Colonic mucosa (tissue), 4 donors: Measurements from ENCODE around the gene GRID1. TPM values are rescaled to one million over a fixed set of nuclear protein-coding genes. Genes with fewer than 3 reads are reported as not detected.

ENCODE experiments used
- DNase-seq: peaks from one replicate; pipeline ENCODE4 v3.0.0-alpha.2; 2020
- H3K27ac ChIP-seq: fragments of 200-600 bp; one replicate; pipeline ENCODE4 v1.8.0; 2021
- H3K27me3 ChIP-seq: fragments of 200-600 bp; one replicate; pipeline ENCODE4 v1.8.0; 2021
- H3K36me3 ChIP-seq: fragments of 200-600 bp; one replicate; pipeline ENCODE4 v1.8.0; 2021
- H3K4me1 ChIP-seq: fragments of 200-600 bp; one replicate; pipeline ENCODE4 v1.8.0; 2021; ENCODE audit warnings: mild to moderate bottlenecking
- H3K4me3 ChIP-seq: fragments of 200-600 bp; one replicate; pipeline ENCODE4 v1.8.0; 2021
- H3K9ac ChIP-seq, 2 donors: one replicate each; pipeline ENCODE4 v1.7.0; 2013; ENCODE audit warnings: control low read depth in 2 of 2, low read depth in 2 of 2, low read length in 2 of 2
- H3K9me3 ChIP-seq: fragments of 200-600 bp; one replicate; pipeline ENCODE4 v1.8.0; 2021
- intact Hi-C: fragments of 100-400 bp; cut with DNase I; formaldehyde crosslinking; loops from one replicate; pipeline ENCODE4 v1.14.1; 2022
- total RNA-seq, 2 donors: library from RNA; stranded (reverse); fragmentation: NEBNext Ultra II Directional in 1 of 2; extraction: Animal tissue kit (Norgen Biotek cat#: 25700) in 1 of 2; gene quantifications; one replicate each; pipeline ENCODE4 v1.2.1, GENCODE V29; 2021
- TF ChIP-seq, protein P1 (sequence below): fragments of 200-600 bp; IDR thresholded peaks from one replicate; pipeline ENCODE4 v1.8.0; 2022; ENCODE audit warnings: antibody characterized with exemption, mild to moderate bottlenecking
- donor health status: healthy.
- donor health status: DM: no; HTN: no; CAD: no.
- donor health status: DM: no; HTN: no; CAD: no.

Gene GRID1
- total RNA-seq, 2 donors from 2014 or later, result 0.30 to 0.37 TPM

DNA sequence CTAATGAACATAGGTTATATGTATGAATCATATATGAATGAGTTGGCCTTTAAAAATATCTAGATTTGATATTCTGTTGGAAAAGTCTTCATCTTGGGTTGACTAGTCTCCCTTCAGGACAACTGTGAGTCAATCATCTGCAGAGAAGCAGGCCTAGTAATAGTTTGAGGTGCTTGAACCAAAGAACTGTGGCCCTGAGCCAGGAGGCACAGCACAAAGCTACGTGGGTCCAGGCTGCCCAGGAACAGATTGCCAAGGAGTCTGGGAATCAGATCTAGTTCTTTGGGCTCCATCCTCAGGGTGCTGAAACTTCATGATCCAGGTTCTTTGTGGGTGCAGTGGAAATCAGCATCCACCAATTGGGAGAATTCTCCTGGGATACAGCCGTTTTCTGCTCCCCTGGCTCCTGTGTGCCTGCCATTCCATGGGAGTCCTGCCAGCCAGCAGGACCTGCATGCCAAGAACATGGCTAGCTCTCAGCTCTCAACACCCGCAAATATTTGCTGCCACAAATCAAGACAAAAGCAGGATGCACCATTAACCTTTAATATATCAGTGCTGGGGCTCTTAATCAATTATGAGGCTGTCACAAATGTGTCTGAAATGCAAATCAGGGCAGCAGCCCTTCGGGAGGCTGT is 709.0 kb downstream of the GRID1 start:
- H3K27me3 ChIP-seq, result no peaks in the 10 kb centered on the region
- intact Hi-C loops, result no loop called here
- H3K4me3 ChIP-seq, result no peak overlapping the region
- H3K9me3 ChIP-seq, result no peaks in the 10 kb centered on the region
- no peak for DNase-seq
- no peak overlapping the region for H3K27ac ChIP-seq
- H3K4me1 ChIP-seq, result no peaks in the 10 kb centered on the region
- TF ChIP-seq, protein P1, sequence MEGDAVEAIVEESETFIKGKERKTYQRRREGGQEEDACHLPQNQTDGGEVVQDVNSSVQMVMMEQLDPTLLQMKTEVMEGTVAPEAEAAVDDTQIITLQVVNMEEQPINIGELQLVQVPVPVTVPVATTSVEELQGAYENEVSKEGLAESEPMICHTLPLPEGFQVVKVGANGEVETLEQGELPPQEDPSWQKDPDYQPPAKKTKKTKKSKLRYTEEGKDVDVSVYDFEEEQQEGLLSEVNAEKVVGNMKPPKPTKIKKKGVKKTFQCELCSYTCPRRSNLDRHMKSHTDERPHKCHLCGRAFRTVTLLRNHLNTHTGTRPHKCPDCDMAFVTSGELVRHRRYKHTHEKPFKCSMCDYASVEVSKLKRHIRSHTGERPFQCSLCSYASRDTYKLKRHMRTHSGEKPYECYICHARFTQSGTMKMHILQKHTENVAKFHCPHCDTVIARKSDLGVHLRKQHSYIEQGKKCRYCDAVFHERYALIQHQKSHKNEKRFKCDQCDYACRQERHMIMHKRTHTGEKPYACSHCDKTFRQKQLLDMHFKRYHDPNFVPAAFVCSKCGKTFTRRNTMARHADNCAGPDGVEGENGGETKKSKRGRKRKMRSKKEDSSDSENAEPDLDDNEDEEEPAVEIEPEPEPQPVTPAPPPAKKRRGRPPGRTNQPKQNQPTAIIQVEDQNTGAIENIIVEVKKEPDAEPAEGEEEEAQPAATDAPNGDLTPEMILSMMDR, result no peak
- H3K36me3 ChIP-seq, result no peaks in the 10 kb centered on the region
- H3K9ac ChIP-seq, result no peak overlapping the region

DNA sequence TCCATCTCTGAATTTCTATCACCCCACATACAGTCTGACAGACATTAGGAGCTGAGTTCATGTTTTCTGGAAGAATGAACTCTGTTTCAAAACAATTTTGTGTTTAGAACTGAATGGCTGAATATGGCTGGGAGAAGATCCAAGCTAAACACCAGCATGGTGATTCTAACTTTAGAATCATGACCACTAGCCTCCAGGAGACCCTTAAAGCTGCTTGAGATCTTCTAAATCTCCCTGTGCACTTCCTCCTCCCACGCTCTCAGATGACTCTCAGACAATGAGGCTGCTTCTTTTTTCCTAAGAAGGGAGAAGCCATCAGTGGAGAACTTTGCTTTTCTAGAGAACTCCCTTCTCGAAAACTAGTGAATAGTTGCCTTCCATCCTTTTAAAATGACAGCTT is 711.2 kb downstream of the GRID1 start:
- no peak overlapping the region for H3K9ac ChIP-seq
- H3K27me3 ChIP-seq, result no peaks in the 10 kb centered on the region
- no peak overlapping the region for H3K27ac ChIP-seq
- H3K4me1 ChIP-seq, result no peaks in the 10 kb centered on the region
- H3K4me3 ChIP-seq, result no peak overlapping the region
- H3K36me3 ChIP-seq, result no peaks in the 10 kb centered on the region
- TF ChIP-seq, protein P1, result no peak
- intact Hi-C loops, result no loop called here
- DNase-seq, result no peak
- no peaks in the 10 kb centered on the region for H3K9me3 ChIP-seq

- Histone ChIP-seq H3K27ac (no peak overlapping the region), H3K4me1 (no peaks in the 10 kb centered on the region), H3K36me3 (no peaks in the 10 kb centered on the region), H3K4me3 (no peak overlapping the region), H3K9me3 (no peaks in the 10 kb centered on the region), H3K9ac (no peak overlapping the region), H3K27me3 (no peaks in the 10 kb centered on the region)
- no peak for DNase-seq
- TF ChIP-seq, protein P1, result no peak
- intact Hi-C loops, result no loop called here
Measured at GRCh38 chr10:85651497-85651882, 715.1 kb downstream of the GRID1 start.

DNA sequence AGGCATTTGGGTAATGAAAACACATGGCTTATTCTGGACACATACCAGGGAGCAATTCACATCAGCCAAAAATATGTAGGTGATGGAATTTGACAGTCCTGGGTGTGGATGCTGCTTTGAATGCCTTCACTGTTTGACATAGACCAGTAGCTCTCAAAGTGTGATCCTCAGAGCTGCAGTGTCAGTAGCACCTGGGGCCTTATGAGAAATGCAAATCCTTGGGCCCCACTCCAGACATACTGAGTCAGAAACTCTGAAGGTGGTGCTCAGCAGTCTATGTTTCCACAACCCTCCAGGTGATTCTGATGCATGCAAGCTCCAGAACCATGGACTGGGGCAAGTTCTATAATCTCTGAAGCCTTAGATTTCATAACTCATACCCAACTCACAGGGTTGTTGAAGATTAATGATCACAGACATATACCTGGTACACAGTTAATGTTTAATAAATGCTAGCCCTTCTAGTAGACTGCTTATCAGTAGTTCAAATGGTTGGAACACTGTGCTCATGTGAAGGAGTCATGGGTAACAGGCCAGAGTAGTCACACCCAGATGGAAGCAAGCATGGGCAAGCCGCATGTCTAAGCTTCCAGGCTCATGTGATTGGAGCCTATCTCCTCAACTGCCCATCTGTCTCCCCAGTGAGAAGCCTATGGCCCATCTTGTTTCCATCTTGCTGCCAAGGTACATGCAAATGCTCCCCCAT is 715.7 kb downstream of the GRID1 start:
- H3K27ac ChIP-seq, result no peak overlapping the region
- DNase-seq, result no peak

DNA sequence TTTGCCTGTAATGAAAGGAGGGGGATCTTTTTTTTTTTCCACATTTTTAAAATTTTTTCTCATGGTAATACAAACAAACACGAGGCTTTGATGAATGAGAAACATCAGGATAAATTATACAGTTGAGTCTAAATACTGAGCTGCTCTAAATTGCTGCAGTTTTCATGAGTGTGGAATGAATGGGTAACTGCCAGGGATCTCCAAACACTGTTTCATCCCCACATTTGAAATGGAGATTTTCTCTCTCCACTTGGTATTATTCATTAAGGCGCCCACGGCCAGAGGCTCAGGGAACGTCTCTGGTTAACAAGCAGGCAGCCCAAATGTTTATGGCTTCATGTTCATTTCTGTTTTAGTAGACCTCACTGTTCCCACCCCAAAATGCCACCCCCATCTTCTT is 717.1 kb downstream of the GRID1 start:
- Histone ChIP-seq H3K9ac (no peak overlapping the region), H3K4me3 (no peak overlapping the region), H3K4me1 (no peaks in the 10 kb centered on the region), H3K9me3 (no peaks in the 10 kb centered on the region), H3K36me3 (no peaks in the 10 kb centered on the region), H3K27ac (no peak overlapping the region), H3K27me3 (no peaks in the 10 kb centered on the region)
- TF ChIP-seq, protein P1, result no peak
- intact Hi-C loops, result no loop called here
- no peak for DNase-seq

More for the DNA sequence above, 715.7 kb downstream of the GRID1 start:
- Histone ChIP-seq H3K9ac (no peak overlapping the region), H3K4me3 (no peak overlapping the region), H3K9me3 (no peaks in the 10 kb centered on the region), H3K36me3 (no peaks in the 10 kb centered on the region), H3K27me3 (no peaks in the 10 kb centered on the region), H3K4me1 (no peaks in the 10 kb centered on the region)
- TF ChIP-seq, protein P1, result no peak
- intact Hi-C loops, result no loop called here
